ENCODE results near the gene NT5E.

Gene NT5E

DNA sequence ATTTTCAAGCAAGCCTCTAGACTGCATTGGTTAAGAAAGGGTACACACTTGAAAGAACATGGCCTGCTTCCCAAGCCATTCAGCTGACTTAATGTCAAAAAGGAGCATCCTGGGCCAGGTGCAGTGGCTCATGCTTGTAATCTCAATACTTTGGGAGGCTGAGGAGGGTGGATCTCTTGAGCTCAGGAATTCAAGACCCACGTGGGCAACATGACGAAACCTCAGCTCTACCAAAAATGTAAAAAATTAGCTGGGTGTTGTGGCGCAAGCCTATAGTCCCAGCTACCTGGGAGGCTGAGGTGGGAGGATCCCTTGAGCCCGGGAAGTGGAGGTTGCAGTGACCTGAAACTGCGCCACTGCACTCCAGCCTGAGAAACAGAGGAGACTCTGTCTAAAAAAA, 26.9 kb upstream of the NT5E start:
- no peak overlapping the region for H3K27ac ChIP-seq (ENCODE audit: low read depth, low read length)
- no peak overlapping the region for H3K9ac ChIP-seq (ENCODE audit: low read depth, low read length)
- WGBS: 91% methylated on average over 5 of the region's 5 CpGs
- no peaks in the 10 kb centered on the region for H3K36me3 ChIP-seq (ENCODE audit: insufficient read depth, low read length)
- H3K27me3 ChIP-seq (ENCODE audit: insufficient read depth, low read length): no peaks in the 10 kb centered on the region
- H3K4me3 ChIP-seq (ENCODE audit: low read length): no peak overlapping the region
- 0 out of 2 replicates have a peak, but pooled peaks cover 9% of the 10 kb centered on the region for H3K9me3 ChIP-seq (ENCODE audit: insufficient read depth, low read depth, low read length)
- H3K4me1 ChIP-seq (ENCODE audit: insufficient read depth, low read length): 0 out of 2 replicates have a peak, but pooled peaks cover 2% of the 10 kb centered on the region

GRCh38 chr6:85424981-85425380, 24.9 kb upstream of the NT5E start:
- H3K36me3 ChIP-seq (ENCODE audit: insufficient read depth, low read length): no peaks in the 10 kb centered on the region
- no peak overlapping the region for H3K4me3 ChIP-seq (ENCODE audit: low read length)
- 90% methylated on average over 2 of the region's 2 CpGs for WGBS

GRCh38 chr6:85425997-85426396, 23.9 kb upstream of the NT5E start:
- H3K27ac ChIP-seq (ENCODE audit: low read depth, low read length): no peak overlapping the region
- no peak overlapping the region for H3K4me3 ChIP-seq (ENCODE audit: low read length)
- H3K4me1 ChIP-seq (ENCODE audit: insufficient read depth, low read length): no peaks in the 10 kb centered on the region
- no peaks in the 10 kb centered on the region for H3K27me3 ChIP-seq (ENCODE audit: insufficient read depth, low read length)
- H3K9me3 ChIP-seq (ENCODE audit: insufficient read depth, low read depth, low read length): 0 out of 2 replicates have a peak, but pooled peaks cover 9% of the 10 kb centered on the region
- WGBS: over 99% methylated on average over 4 of the region's 4 CpGs
- H3K36me3 ChIP-seq (ENCODE audit: insufficient read depth, low read length): no peaks in the 10 kb centered on the region
- no peak overlapping the region for H3K9ac ChIP-seq (ENCODE audit: low read depth, low read length)

More at GRCh38 chr6:85424981-85425380, 24.9 kb upstream of the NT5E start:
- Histone ChIP-seq H3K27ac (ENCODE audit: low read depth, low read length) (no peak overlapping the region), H3K27me3 (ENCODE audit: insufficient read depth, low read length) (no peaks in the 10 kb centered on the region), H3K4me1 (ENCODE audit: insufficient read depth, low read length) (no peaks in the 10 kb centered on the region), H3K9me3 (ENCODE audit: insufficient read depth, low read depth, low read length) (0 out of 2 replicates have a peak, but pooled peaks cover 9% of the 10 kb centered on the region), H3K9ac (ENCODE audit: low read depth, low read length) (no peak overlapping the region)

- WGBS: 89% methylated on average over 1 of the region's 1 CpG
- Histone ChIP-seq H3K9ac (ENCODE audit: low read depth, low read length) (no peak overlapping the region), H3K9me3 (ENCODE audit: insufficient read depth, low read depth, low read length) (0 out of 2 replicates have a peak, but pooled peaks cover 9% of the 10 kb centered on the region), H3K27ac (ENCODE audit: low read depth, low read length) (no peak overlapping the region), H3K4me3 (ENCODE audit: low read length) (no peak overlapping the region), H3K4me1 (ENCODE audit: insufficient read depth, low read length) (no peaks in the 10 kb centered on the region), H3K36me3 (ENCODE audit: insufficient read depth, low read length) (no peaks in the 10 kb centered on the region), H3K27me3 (ENCODE audit: insufficient read depth, low read length) (no peaks in the 10 kb centered on the region)
Measured at GRCh38 chr6:85428486-85428885, 21.4 kb upstream of the NT5E start.

DNA sequence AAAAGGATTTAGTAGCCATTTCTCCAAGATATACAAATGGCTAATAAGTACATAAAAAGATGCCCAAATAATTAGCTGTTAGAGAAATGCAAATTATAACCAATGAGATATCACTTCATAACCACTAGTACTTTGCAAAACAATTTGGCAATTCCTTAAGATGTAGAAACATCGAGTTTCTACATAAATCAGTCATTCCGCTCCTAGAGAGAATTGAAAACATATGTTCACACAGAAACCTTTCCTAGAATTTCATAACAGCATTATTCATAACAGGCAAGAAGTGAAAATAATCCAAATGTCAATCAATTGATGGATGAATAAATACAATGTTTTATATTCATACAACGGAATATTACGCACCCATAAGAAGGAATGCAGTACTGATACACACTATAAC, 20.5 kb upstream of the NT5E start:
- no peak overlapping the region for H3K4me3 ChIP-seq (ENCODE audit: low read length)
- 0 out of 2 replicates have a peak, but pooled peaks cover 9% of the 10 kb centered on the region for H3K9me3 ChIP-seq (ENCODE audit: insufficient read depth, low read depth, low read length)
- no peaks in the 10 kb centered on the region for H3K4me1 ChIP-seq (ENCODE audit: insufficient read depth, low read length)
- no peak overlapping the region for H3K9ac ChIP-seq (ENCODE audit: low read depth, low read length)
- 96% methylated on average over 2 of the region's 4 CpGs for WGBS
- no peak overlapping the region for H3K27ac ChIP-seq (ENCODE audit: low read depth, low read length)
- no peaks in the 10 kb centered on the region for H3K27me3 ChIP-seq (ENCODE audit: insufficient read depth, low read length)
- no peaks in the 10 kb centered on the region for H3K36me3 ChIP-seq (ENCODE audit: insufficient read depth, low read length)

DNA sequence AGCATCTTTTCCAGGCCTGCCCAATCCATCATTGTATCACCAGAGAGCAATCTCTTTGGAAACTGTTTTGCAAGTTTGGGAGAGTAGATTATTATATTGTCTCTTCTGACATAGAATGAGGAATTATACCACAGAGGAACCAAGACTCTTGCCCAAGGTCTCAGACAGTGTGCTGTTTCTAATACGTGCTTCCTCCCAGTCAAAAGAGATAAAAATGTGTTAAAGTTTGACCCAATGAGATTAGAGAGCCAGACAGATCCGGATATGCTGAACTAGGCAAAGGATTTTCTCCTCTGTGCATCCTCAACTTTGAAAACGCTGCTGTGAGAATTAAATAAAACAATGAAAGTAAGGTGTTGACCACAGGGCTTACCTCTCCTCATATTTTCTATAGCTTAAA, 18.6 kb upstream of the NT5E start:
- H3K36me3 ChIP-seq (ENCODE audit: insufficient read depth, low read length): no peaks in the 10 kb centered on the region
- no peak overlapping the region for H3K9ac ChIP-seq (ENCODE audit: low read depth, low read length)
- no peaks in the 10 kb centered on the region for H3K27me3 ChIP-seq (ENCODE audit: insufficient read depth, low read length)
- no peak overlapping the region for H3K27ac ChIP-seq (ENCODE audit: low read depth, low read length)
- WGBS: 94% methylated on average over 3 of the region's 3 CpGs
- no peaks in the 10 kb centered on the region for H3K4me1 ChIP-seq (ENCODE audit: insufficient read depth, low read length)
- H3K9me3 ChIP-seq (ENCODE audit: insufficient read depth, low read depth, low read length): 0 out of 2 replicates have a peak, but pooled peaks cover 3% of the 10 kb centered on the region
- H3K4me3 ChIP-seq (ENCODE audit: low read length): no peak overlapping the region

- Histone ChIP-seq H3K9ac (ENCODE audit: low read depth, low read length) (no peak overlapping the region), H3K4me3 (ENCODE audit: low read length) (no peak overlapping the region), H3K27me3 (ENCODE audit: insufficient read depth, low read length) (no peaks in the 10 kb centered on the region), H3K36me3 (ENCODE audit: insufficient read depth, low read length) (no peaks in the 10 kb centered on the region), H3K27ac (ENCODE audit: low read depth, low read length) (no peak overlapping the region), H3K4me1 (ENCODE audit: insufficient read depth, low read length) (no peaks in the 10 kb centered on the region), H3K9me3 (ENCODE audit: insufficient read depth, low read depth, low read length) (no peaks in the 10 kb centered on the region)
- 85% methylated on average over 1 of the region's 1 CpG for WGBS
Measured at GRCh38 chr6:85432554-85432953, 17.3 kb upstream of the NT5E start.

GRCh38 chr6:85435851-85436250, 14.0 kb upstream of the NT5E start:
- WGBS: 71% methylated on average over 1 of the region's 1 CpG
- Histone ChIP-seq H3K27me3 (ENCODE audit: insufficient read depth, low read length) (no peaks in the 10 kb centered on the region), H3K9ac (ENCODE audit: low read depth, low read length) (no peak overlapping the region), H3K36me3 (ENCODE audit: insufficient read depth, low read length) (no peaks in the 10 kb centered on the region), H3K9me3 (ENCODE audit: insufficient read depth, low read depth, low read length) (no peaks in the 10 kb centered on the region), H3K27ac (ENCODE audit: low read depth, low read length) (no peak overlapping the region), H3K4me1 (ENCODE audit: insufficient read depth, low read length) (no peaks in the 10 kb centered on the region), H3K4me3 (ENCODE audit: low read length) (no peak overlapping the region)

DNA sequence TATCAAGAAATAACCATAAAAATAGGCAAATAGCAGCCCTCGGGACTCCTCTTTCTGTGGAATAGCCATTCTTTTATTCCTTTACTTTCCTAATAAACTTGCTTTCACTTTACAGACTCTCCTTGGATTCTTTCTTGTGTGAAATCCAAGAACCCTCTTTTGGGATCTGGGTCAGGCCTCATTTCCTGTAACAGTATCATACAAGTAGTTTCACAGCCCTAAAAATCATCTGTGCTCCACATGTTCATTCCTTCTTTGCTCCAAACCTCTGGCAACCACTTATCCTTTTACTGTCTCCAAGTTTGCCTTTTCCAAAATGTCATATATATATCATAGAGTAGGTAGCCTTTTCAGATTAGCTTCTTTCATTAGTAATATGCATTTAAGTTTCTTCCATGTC, 13.5 kb upstream of the NT5E start:
- Histone ChIP-seq H3K36me3 (ENCODE audit: insufficient read depth, low read length) (no peaks in the 10 kb centered on the region), H3K4me1 (ENCODE audit: insufficient read depth, low read length) (no peaks in the 10 kb centered on the region), H3K27me3 (ENCODE audit: insufficient read depth, low read length) (no peaks in the 10 kb centered on the region), H3K9ac (ENCODE audit: low read depth, low read length) (no peak overlapping the region), H3K9me3 (ENCODE audit: insufficient read depth, low read depth, low read length) (no peaks in the 10 kb centered on the region), H3K27ac (ENCODE audit: low read depth, low read length) (no peak overlapping the region), H3K4me3 (ENCODE audit: low read length) (no peak overlapping the region)
- 91% methylated on average over 1 of the region's 1 CpG for WGBS

DNA sequence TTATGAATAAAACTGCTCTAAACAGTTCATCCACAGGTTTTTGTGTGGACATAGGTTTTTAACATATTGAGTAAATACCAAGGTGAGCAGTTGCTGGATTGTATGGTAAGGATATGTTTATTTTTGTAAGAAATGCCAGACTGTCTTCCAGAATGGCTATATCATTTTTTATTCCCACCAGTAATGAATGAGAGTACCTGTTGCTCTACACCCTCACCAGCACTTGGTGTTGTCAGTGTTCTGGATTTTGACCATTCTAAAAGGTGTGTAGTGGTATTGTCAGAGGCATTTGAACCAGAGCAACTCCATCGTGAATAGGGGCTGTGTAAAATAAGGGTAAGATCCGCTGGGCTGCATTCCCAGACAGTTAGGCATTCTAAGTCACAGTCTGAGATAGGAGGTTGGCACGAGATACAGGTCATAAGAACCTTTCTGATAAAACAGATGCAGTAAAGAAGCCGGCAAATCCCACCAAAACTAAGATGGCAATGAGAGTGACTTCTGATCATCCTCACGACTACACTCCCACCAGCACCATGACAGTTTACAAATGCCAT, 12.9 kb upstream of the NT5E start:
- H3K27me3 ChIP-seq (ENCODE audit: insufficient read depth, low read length): no peaks in the 10 kb centered on the region
- no peak overlapping the region for H3K4me3 ChIP-seq (ENCODE audit: low read length)
- H3K4me1 ChIP-seq (ENCODE audit: insufficient read depth, low read length): no peaks in the 10 kb centered on the region
- H3K9ac ChIP-seq (ENCODE audit: low read depth, low read length): no peak overlapping the region
- H3K36me3 ChIP-seq (ENCODE audit: insufficient read depth, low read length): no peaks in the 10 kb centered on the region
- WGBS: 90% methylated on average over 5 of the region's 5 CpGs
- H3K9me3 ChIP-seq (ENCODE audit: insufficient read depth, low read depth, low read length): no peaks in the 10 kb centered on the region
- H3K27ac ChIP-seq (ENCODE audit: low read depth, low read length): no peak overlapping the region

GRCh38 chr6:85443349-85444117, 6.3 kb upstream of the NT5E start:
- no peak overlapping the region for H3K4me3 ChIP-seq (ENCODE audit: low read length)
- H3K9ac ChIP-seq (ENCODE audit: low read depth, low read length): no peak overlapping the region
- H3K4me1 ChIP-seq (ENCODE audit: insufficient read depth, low read length): no peaks in the 10 kb centered on the region
- no peaks in the 10 kb centered on the region for H3K9me3 ChIP-seq (ENCODE audit: insufficient read depth, low read depth, low read length)
- H3K27me3 ChIP-seq (ENCODE audit: insufficient read depth, low read length): peaks cover 22% of the 10 kb centered on the region
- no peak overlapping the region for H3K27ac ChIP-seq (ENCODE audit: low read depth, low read length)
- H3K36me3 ChIP-seq (ENCODE audit: insufficient read depth, low read length): no peaks in the 10 kb centered on the region
- 75% methylated on average over 1 of the region's 1 CpG for WGBS

Data from HUES64 (cell line).